ENCODE results near the gene SYNPO2. TPM values are rescaled to one million over a fixed set of nuclear protein-coding genes. Genes with fewer than 3 reads are reported as not detected.
A peak's percentile ranks its signal among the peaks of the same experiment; 100 is the strongest.

The SYNPO2 gene
- total and polyA plus RNA-seq, 2 of the 8 experiments (the other 6 are each of a cell fraction or from before 2014, with no cell fraction given), result 0.50 to 4.2 TPM

DNA sequence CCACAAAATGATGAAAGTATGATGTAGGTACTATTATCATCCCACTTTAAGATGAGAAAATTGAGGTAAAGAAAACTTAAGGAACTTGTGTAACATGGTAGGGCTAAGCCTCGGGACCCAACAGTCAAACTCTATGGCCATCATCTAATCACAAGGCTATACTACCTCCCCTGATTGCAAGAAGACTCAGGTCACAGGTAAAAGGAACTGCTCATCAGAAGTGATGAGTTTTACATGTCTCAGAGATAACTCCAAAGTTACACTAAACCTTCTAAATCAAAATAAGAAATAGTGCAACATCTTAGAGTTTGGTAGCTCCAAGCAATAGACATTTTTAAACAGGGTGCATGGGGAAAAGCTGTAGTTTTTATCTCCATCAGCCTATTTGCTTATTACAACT, 150.5 kb downstream of the SYNPO2 start:
- Histone ChIP-seq H3K23ac (ENCODE audit: insufficient read length) (no peak overlapping the region), H3K4ac (replicated peaks; ENCODE audit: insufficient read length, low read depth, low read length) (no peak overlapping the region), H3K4me3 (ENCODE audit: extremely low read depth in 1 of 4, insufficient read depth in 2 of 4, low read depth in 3 of 4, low read length in 4 of 4) (no peak overlapping the region), H2AFZ (ENCODE audit: low read length) (no peak overlapping the region), H3K14ac (ENCODE audit: insufficient read length) (no peak overlapping the region), H2BK5ac (ENCODE audit: low read depth, low read length) (no peak overlapping the region), H4K20me1 (replicated peaks in 1 of 2; ENCODE audit: control insufficient read depth in 1 of 2, insufficient read depth in 2 of 2, low read length in 2 of 2) (no peaks in the 10 kb centered on the region), H3K79me1 (ENCODE audit: low read depth, low read length) (no peaks in the 10 kb centered on the region), H3K27ac (ENCODE audit: low read depth, low read length) (no peak overlapping the region), H3K27me3 (replicated peaks in 1 of 4; ENCODE audit: control insufficient read depth in 3 of 4, extremely low read depth in 1 of 4, insufficient read depth in 3 of 4, low read length in 3 of 4) (no peaks in the 10 kb centered on the region), H2BK20ac (ENCODE audit: low read length) (0 out of 2 replicates have a peak overlapping the region, but pooled peaks have one; percentile 51), H3K9ac (replicated peaks in 1 of 4; ENCODE audit: extremely low read depth in 1 of 4, low read depth in 3 of 4, low read length in 3 of 4) (no peak overlapping the region), H3K9me3 (ENCODE audit: insufficient read depth in 2 of 2, low read depth in 1 of 2, low read length in 1 of 2) (no peaks in the 10 kb centered on the region), H2BK120ac (replicated peaks; ENCODE audit: low read depth, low read length) (no peak overlapping the region), H3K4me1 (replicated peaks in 1 of 4; ENCODE audit: control insufficient read depth in 3 of 4, insufficient read depth in 4 of 4, low read length in 3 of 4) (peaks cover 0 to 7% (median 1%) of the 10 kb centered on the region in 4 experiments; a peak in 6 of 7 replicates), H3K79me2 (ENCODE audit: control insufficient read depth in 1 of 2, insufficient read depth in 2 of 2, low read length in 2 of 2) (no peaks in the 10 kb centered on the region), H4K8ac (ENCODE audit: extremely low read depth, insufficient read depth, low read length) (no peak overlapping the region), H4K5ac (ENCODE audit: insufficient read length, low read depth, low read length) (no peak overlapping the region), H3K23me2 (ENCODE audit: low read depth, low read length) (no peaks in the 10 kb centered on the region), H3K36me3 (ENCODE audit: control insufficient read depth in 2 of 4, insufficient read depth in 4 of 4, low read length in 3 of 4) (no peaks in the 10 kb centered on the region), H3K56ac (replicated peaks; ENCODE audit: insufficient read length, low read depth, low read length) (no peak overlapping the region), H4K91ac (replicated peaks; ENCODE audit: insufficient read length, low read length) (no peak overlapping the region), H3K4me2 (ENCODE audit: insufficient read depth in 1 of 2, low read depth in 2 of 2, low read length in 2 of 2) (no peak overlapping the region), H2AK5ac (ENCODE audit: low read depth, low read length) (no peak overlapping the region), H2BK12ac (ENCODE audit: low read depth, low read length) (no peak overlapping the region), H2BK15ac (ENCODE audit: low read length) (no peak overlapping the region), H3K18ac (ENCODE audit: extremely low read depth, low read length) (no peak overlapping the region)
- ChIA-PET POLR2A (ENCODE audit: partially characterized antibody) (interaction anchor here (0.9 kb wide), 1 partner anchor 173 kb away, joined by 4 read pairs; the partner anchor contains the start of gene USP53), CTCF (ENCODE audit: partially characterized antibody) (interaction anchor here (0.6 to 4.8 kb wide), 18 partner anchors 8 to 434 kb away, joined by 3 to 42 read pairs (median 5); partner anchors contain the start of gene USP53)
- DNase-seq (ENCODE audit: low read depth in 1 of 2, low spot score in 2 of 2), result no peak
- FAIRE-seq, result no peak
- WGBS, 2 experiments (ENCODE audit: extremely low coverage in 1 of 2, insufficient coverage in 1 of 2, insufficient read length in 1 of 2, insufficient replicate concordance in 2 of 2, low coverage in 1 of 2, low lambda C conversion rate in 2 of 2, missing lambda C conversion rate in 1 of 2), result 86% methylated on average over 1 of the region's 1 CpG; no CpG with 5 or more reads in 1 of the 2 experiments
- TF ChIP-seq SAP30 (IDR thresholded peaks at IDR 0.05; ENCODE audit: insufficient read depth, insufficient replicate concordance, low read length) (no peak), JUND (IDR thresholded peaks at IDR 0.05; ENCODE audit: low read length) (no peak)

Measured in H1 (cell line).